NB4 (cell line): Measurements from ENCODE around the gene DDX47.

Source experiments
- CTCF ChIP-seq: IDR thresholded peaks from one replicate; pipeline ENCODE4 v1.5.1; 2012; ENCODE audit warnings: low read depth, low read length
- MAX ChIP-seq: IDR thresholded peaks from 2 replicates; pipeline ENCODE4 v1.6.1; 2011; ENCODE audit warnings: low read depth, low read length
- MYC ChIP-seq: IDR thresholded peaks from 2 replicates; pipeline ENCODE4 v1.6.1; 2011; ENCODE audit warnings: low read depth, low read length
- POLR2A ChIP-seq: IDR thresholded peaks from 2 replicates; pipeline ENCODE4 v1.6.1; 2011; ENCODE audit warnings: mild to moderate bottlenecking; ENCODE audit not compliant: insufficient read length; ENCODE audit errors: extremely low read depth

- no peak for TF ChIP-seq POLR2A
- no peak for TF ChIP-seq CTCF
- TF ChIP-seq MAX: no peak
- no peak for TF ChIP-seq MYC
Measured at GRCh38 chr12:12764824-12765223, 48.3 kb upstream of the DDX47 start.
